HCT116 (cell line): ENCODE measurements around the gene ALOX12B. TPM values are rescaled to one million over a fixed set of nuclear protein-coding genes. Genes with fewer than 3 reads are reported as not detected.
A peak's percentile ranks its signal among the peaks of the same experiment; 100 is the strongest.

Experiments used
- ATAC-seq: fragments of 200-7000 bp; cut with Tn5 transposase; 2 replicates; pipeline ENCODE4 v1.9.1; 2020; ENCODE audit warnings: mild to moderate bottlenecking, moderate library complexity
- BruUV-seq: library from RNA; stranded (reverse); fragments of 400-500 nt; replicated peaks from 2 replicates; lab custom pipeline; 2021; lab: Mats Ljungman, UMichigan
- CTCF ChIA-PET: fragments of 300-600 bp; sonication (Branson Sonifier 250); formaldehyde crosslinking; loops from one replicate; lab custom pipeline; 2021; ENCODE audit warnings: antibody characterized with exemption; lab: Charles Lee
- POLR2A ChIA-PET: fragments of 300-600, 350-600 bp; sonication (Branson Sonifier 250); formaldehyde crosslinking; loops from one replicate; lab custom pipeline; 2021; ENCODE audit warnings: antibody characterized with exemption; lab: Charles Lee
- RAD21 ChIA-PET, 2 experiments: fragments of 300-600 bp; sonication (Branson Sonifier 250); formaldehyde crosslinking; loops; one replicate each; lab custom pipeline; 2023; ENCODE audit warnings: low total read pairs in 2 of 2; ENCODE audit not compliant: uncharacterized antibody in 2 of 2, unreplicated experiment in 2 of 2, low non-redundant PET in 1 of 2; lab: Charles Lee
- DNase-seq: peaks from one replicate; pipeline ENCODE4 v3.0.0-alpha.2; 2010; ENCODE audit warnings: low read depth, low spot score
- H2AFZ ChIP-seq: fragments of 200-600 bp; shearing (Covaris generic), sonication (generic); 2 replicates; pipeline ENCODE4 v1.6.1; 2017; ENCODE audit warnings: low read depth, mixed run types, mixed read lengths, antibody characterized with exemption, low read length; ENCODE audit not compliant: poor library complexity, severe bottlenecking
- H3K27ac ChIP-seq: 2 replicates; pipeline ENCODE4 v1.5.1; 2012; ENCODE audit warnings: low read depth, low read length
- H3K27me3 ChIP-seq: fragments of 200-600 bp; sonication (generic); 2 replicates; pipeline ENCODE4 v1.6.1; 2016; ENCODE audit warnings: mixed run types, low read length, mixed read lengths; ENCODE audit not compliant: insufficient read depth
- H3K36me3 ChIP-seq, 2 experiments: fragments of 200-500 bp in 1 of 2; fragments of 200-600 bp in 1 of 2; sonication (Bioruptor generic) in 1 of 2; sonication (generic) in 1 of 2; 2 replicates each; pipeline versions ENCODE4 v1.5.1 to v1.6.1; 2014 to 2016; ENCODE audit warnings: low read length in 2 of 2, inconsistent platforms in 1 of 2, mixed read lengths in 1 of 2, mixed run types in 1 of 2; ENCODE audit not compliant: insufficient read depth in 2 of 2, control insufficient read depth in 1 of 2
- H3K4me1 ChIP-seq, 2 experiments: fragments of 200-600 bp in 1 of 2; sonication (generic) in 1 of 2; 2 replicates each; pipeline versions ENCODE4 v1.5.1 to v1.6.1; 2012 to 2017; ENCODE audit warnings: low read length in 2 of 2, inconsistent platforms in 1 of 2, mild to moderate bottlenecking in 1 of 2, mixed read lengths in 1 of 2, mixed run types in 1 of 2, moderate library complexity in 1 of 2; ENCODE audit not compliant: insufficient read depth in 2 of 2, control insufficient read depth in 1 of 2
- H3K4me2 ChIP-seq: fragments of 200-600 bp; sonication (generic); 2 replicates; pipeline ENCODE4 v1.6.1; 2017; ENCODE audit warnings: mixed run types, low read length, mixed read lengths
- H3K4me3 ChIP-seq, 2 experiments: fragments of 200-600 bp in 1 of 2; sonication (generic) in 1 of 2; replicated peaks in 1 of 2; 2 replicates each; pipeline ENCODE4 v1.5.1; 2011 to 2016; ENCODE audit warnings: low read length in 2 of 2, control low read depth in 1 of 2, low read depth in 1 of 2, mild to moderate bottlenecking in 1 of 2, mixed read lengths in 1 of 2, mixed run types in 1 of 2
- H3K79me2 ChIP-seq: fragments of 200-600 bp; sonication (generic); 2 replicates; pipeline ENCODE4 v1.6.1; 2017; ENCODE audit warnings: mild to moderate bottlenecking, mixed run types, low read length, moderate library complexity, mixed read lengths; ENCODE audit not compliant: insufficient read depth
- H3K9ac ChIP-seq: fragments of 200-600 bp; sonication (generic); 2 replicates; pipeline ENCODE4 v1.6.1; 2016; ENCODE audit warnings: low read length, mixed read lengths
- H3K9me2 ChIP-seq: fragments of 200-600 bp; sonication (generic), shearing (Covaris generic); 2 replicates; pipeline ENCODE4 v1.6.1; 2017; ENCODE audit warnings: mixed run types, mild to moderate bottlenecking, moderate library complexity; ENCODE audit not compliant: insufficient read depth
- H3K9me3 ChIP-seq, 2 experiments: fragments of 200-500 bp in 1 of 2; fragments of 200-600 bp in 1 of 2; sonication (Bioruptor generic) in 1 of 2; sonication (generic) in 1 of 2; 2 replicates each; pipeline ENCODE4 v1.6.1; 2014 to 2017; ENCODE audit warnings: low read length in 2 of 2, mixed read lengths in 2 of 2, inconsistent platforms in 1 of 2, low read depth in 1 of 2, mild to moderate bottlenecking in 1 of 2, mixed run types in 1 of 2, moderate library complexity in 1 of 2; ENCODE audit not compliant: control insufficient read depth in 1 of 2, insufficient read depth in 1 of 2
- H4K20me1 ChIP-seq: fragments of 200-600 bp; sonication (generic), shearing (Covaris generic); 2 replicates; pipeline ENCODE4 v1.6.1; 2017; ENCODE audit warnings: mixed run types, mild to moderate bottlenecking, moderate library complexity; ENCODE audit not compliant: insufficient read depth
- ATF3 ChIP-seq: IDR thresholded peaks from 2 replicates; pipeline ENCODE4 v1.6.1; 2012
- CEBPB ChIP-seq: IDR thresholded peaks from 2 replicates; pipeline ENCODE4 v1.6.1; 2012; ENCODE audit warnings: low read depth
- CTCF ChIP-seq, 3 experiments: fragments of 200-600 bp in 1 of 3; sonication (generic) in 1 of 3; IDR thresholded peaks in 2 of 3; conservative IDR thresholded peaks in 1 of 3; 2 replicates each; pipeline ENCODE4 v1.5.1; 2012 to 2017; ENCODE audit warnings: low read depth in 2 of 3, low read length in 2 of 3, antibody characterized with exemption in 1 of 3, borderline replicate concordance in 1 of 3, control low read depth in 1 of 3, mild to moderate bottlenecking in 1 of 3, mixed read lengths in 1 of 3, mixed run types in 1 of 3, moderate library complexity in 1 of 3; ENCODE audit not compliant: insufficient read depth in 1 of 3
- EZH2phosphoT487 ChIP-seq: fragments of 200-600 bp; IDR thresholded peaks from 2 replicates; pipeline ENCODE4 v1.6.1; 2018; ENCODE audit warnings: antibody characterized with exemption, borderline replicate concordance
- POLR2AphosphoS5 ChIP-seq: IDR thresholded peaks from 2 replicates; pipeline ENCODE4 v1.6.1; 2011; ENCODE audit warnings: mild to moderate bottlenecking, low read depth, low read length, moderate library complexity
- SIN3A ChIP-seq: IDR thresholded peaks from 2 replicates; pipeline ENCODE4 v1.6.1; 2012; ENCODE audit warnings: low read depth
- TCF7L2 ChIP-seq: IDR thresholded peaks from 2 replicates; pipeline ENCODE4 v1.7.0; 2011; ENCODE audit warnings: borderline replicate concordance, inconsistent platforms; ENCODE audit not compliant: insufficient read depth, insufficient read length; ENCODE audit errors: extremely low read depth
- intact Hi-C: fragments of 100-400 bp; cut with micrococcal nuclease; formaldehyde crosslinking; loops from 2 replicates; pipeline ENCODE4 v1.10.0; 2022
- total RNA-seq: library from RNA; stranded (reverse); gene quantifications from one replicate; pipeline ENCODE4 v1.2.1, GENCODE V29; 2021; ENCODE audit not compliant: unreplicated experiment

The ALOX12B gene
- total RNA-seq, 1 experiment from 2014 or later, result 3.8 TPM

GRCh38 chr17:8126491-8127066 lies 39.1 kb upstream of the ALOX12B start:
- no peaks in the 10 kb centered on the region for H3K36me3 ChIP-seq
- ChIA-PET CTCF (interaction anchor here (0.8 to 2.1 kb wide), 3 partner anchors 7 to 53 kb away, joined by 3 to 7 read pairs (median 6); no protein-coding TSS in a partner anchor), POLR2A (interaction anchor here (0.8 to 2.8 kb wide), 7 partner anchors 27 to 97 kb away, joined by 3 to 14 read pairs (median 4); partner anchors contain the start of gene BORCS6)
- H4K20me1 ChIP-seq, result no peaks in the 10 kb centered on the region
- peaks cover 23 to 62% of the 10 kb centered on the region in 2 experiments for H3K4me1 ChIP-seq
- DNase-seq, result no peak
- no peaks in the 10 kb centered on the region for H3K9me3 ChIP-seq
- intact Hi-C loops, result loop anchor here (5.0 to 10.0 kb wide), 2 partner anchors 258 to 439 kb away; partner anchors contain the start of genes RPL26, TP53 and WRAP53
- H2AFZ ChIP-seq, result peak overlapping the region; percentile 80
- peak; percentile 29 for ATAC-seq
- peak overlapping the region; percentile 54 for H3K9ac ChIP-seq
- BruUV-seq, result no TSS peak
- no peaks in the 10 kb centered on the region for H3K79me2 ChIP-seq
- H3K4me2 ChIP-seq, result peak overlapping the region; percentile 86
- H3K27ac ChIP-seq, result peak overlapping the region; percentile 57
- TF ChIP-seq EZH2phosphoT487 (no peak), CEBPB (no peak), CTCF (IDR thresholded peaks at IDR 0.05 in 2 of 3, conservative IDR thresholded peaks at IDR 0.05 in 1 of 3; ENCODE audit: borderline replicate concordance in 1 of 3, insufficient read depth in 1 of 3, low read depth in 2 of 3, low read length in 2 of 3) (no peak), POLR2AphosphoS5 (peak; percentile 45), TCF7L2 (peak; percentile 54), ATF3 (no peak), SIN3A (no peak)
- TF ChIP-seq, all 23 proteins: peak for 2
- RAD21 ChIA-PET, result no interaction called here
- H3K27me3 ChIP-seq, result no peaks in the 10 kb centered on the region
- H3K4me3 ChIP-seq, result peak overlapping the region; percentile 44 to 57
- no peaks in the 10 kb centered on the region for H3K9me2 ChIP-seq
